Fibroblast of mammary gland (primary cell): ENCODE measurements around the gene FXYD3.

ENCODE experiments used
- DNase-seq: peaks from one replicate; pipeline ENCODE4 v3.0.0-alpha.2; 2010; ENCODE audit warnings: low read depth
- H3K4me3 ChIP-seq: 2 replicates; pipeline ENCODE4 v1.5.1; 2011; ENCODE audit warnings: low read depth, mild to moderate bottlenecking, low read length, moderate library complexity; ENCODE audit not compliant: control insufficient read depth
- TF ChIP-seq, protein P1 (sequence below): conservative IDR thresholded peaks from 2 replicates; pipeline ENCODE4 v1.5.1; 2011; ENCODE audit warnings: low read depth, low read length, inconsistent platforms; ENCODE audit not compliant: control insufficient read depth, insufficient read depth

FXYD3 gene

DNA sequence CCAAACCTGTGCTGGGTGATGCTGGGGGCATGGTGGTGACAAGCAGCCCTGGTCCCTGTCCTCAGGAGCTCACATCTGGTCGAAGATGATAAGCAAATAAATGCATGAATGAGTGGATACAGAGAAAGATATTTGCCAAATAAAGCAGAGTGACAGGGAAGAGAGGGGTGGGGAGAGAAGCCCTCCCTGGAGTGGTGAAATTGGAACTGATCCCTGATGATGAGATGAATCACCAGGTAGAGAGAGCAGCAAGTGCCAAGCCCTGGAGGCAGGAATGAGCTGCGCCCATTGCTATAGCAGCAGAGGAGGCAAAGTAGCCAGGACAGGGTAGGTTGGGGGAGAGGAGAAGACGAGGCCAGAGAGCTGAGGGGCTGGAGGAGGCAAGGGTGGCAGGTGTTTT, 52.6 kb downstream of the FXYD3 start:
- peak; percentile 23 for DNase-seq
- TF ChIP-seq, protein P1, sequence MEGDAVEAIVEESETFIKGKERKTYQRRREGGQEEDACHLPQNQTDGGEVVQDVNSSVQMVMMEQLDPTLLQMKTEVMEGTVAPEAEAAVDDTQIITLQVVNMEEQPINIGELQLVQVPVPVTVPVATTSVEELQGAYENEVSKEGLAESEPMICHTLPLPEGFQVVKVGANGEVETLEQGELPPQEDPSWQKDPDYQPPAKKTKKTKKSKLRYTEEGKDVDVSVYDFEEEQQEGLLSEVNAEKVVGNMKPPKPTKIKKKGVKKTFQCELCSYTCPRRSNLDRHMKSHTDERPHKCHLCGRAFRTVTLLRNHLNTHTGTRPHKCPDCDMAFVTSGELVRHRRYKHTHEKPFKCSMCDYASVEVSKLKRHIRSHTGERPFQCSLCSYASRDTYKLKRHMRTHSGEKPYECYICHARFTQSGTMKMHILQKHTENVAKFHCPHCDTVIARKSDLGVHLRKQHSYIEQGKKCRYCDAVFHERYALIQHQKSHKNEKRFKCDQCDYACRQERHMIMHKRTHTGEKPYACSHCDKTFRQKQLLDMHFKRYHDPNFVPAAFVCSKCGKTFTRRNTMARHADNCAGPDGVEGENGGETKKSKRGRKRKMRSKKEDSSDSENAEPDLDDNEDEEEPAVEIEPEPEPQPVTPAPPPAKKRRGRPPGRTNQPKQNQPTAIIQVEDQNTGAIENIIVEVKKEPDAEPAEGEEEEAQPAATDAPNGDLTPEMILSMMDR: peak; percentile 9
- no peak overlapping the region for H3K4me3 ChIP-seq

DNA sequence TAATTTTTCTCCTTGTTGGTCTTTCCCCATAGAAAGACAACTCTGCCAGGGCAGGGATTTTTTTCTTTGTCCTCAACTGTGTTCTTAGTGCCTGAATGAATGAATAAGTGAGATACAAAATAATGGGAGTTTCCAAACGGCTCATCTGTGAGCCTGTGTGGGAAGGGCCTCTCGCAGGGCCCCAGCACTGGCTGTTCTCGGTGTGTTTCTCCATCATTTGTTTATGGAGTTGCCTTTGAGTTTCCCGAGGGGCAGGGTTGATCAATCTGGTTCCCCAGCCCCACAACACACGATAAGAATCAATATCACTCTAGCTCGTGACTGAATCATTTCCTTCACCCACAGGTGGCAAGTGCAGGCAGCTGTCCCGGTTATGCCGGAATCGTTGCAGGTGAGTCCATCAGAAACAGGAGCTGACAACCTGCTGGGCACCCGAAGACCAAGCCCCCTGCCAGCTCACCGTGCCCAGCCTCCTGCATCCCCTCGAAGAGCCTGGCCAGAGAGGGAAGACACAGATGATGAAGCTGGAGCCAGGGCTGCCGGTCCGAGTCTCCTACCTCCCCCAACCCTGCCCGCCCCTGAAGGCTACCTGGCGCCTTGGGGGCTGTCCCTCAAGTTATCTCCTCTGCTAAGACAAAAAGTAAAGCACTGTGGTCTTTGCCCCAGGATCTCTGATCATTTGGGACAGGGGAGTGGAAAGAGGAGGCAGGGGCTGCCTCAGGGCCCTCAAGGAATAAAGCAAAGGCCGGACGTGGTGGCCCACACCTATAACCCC, 53.8 kb downstream of the FXYD3 start:
- TF ChIP-seq, protein P1: no peak
- DNase-seq: no peak
- H3K4me3 ChIP-seq: no peak overlapping the region

DNA sequence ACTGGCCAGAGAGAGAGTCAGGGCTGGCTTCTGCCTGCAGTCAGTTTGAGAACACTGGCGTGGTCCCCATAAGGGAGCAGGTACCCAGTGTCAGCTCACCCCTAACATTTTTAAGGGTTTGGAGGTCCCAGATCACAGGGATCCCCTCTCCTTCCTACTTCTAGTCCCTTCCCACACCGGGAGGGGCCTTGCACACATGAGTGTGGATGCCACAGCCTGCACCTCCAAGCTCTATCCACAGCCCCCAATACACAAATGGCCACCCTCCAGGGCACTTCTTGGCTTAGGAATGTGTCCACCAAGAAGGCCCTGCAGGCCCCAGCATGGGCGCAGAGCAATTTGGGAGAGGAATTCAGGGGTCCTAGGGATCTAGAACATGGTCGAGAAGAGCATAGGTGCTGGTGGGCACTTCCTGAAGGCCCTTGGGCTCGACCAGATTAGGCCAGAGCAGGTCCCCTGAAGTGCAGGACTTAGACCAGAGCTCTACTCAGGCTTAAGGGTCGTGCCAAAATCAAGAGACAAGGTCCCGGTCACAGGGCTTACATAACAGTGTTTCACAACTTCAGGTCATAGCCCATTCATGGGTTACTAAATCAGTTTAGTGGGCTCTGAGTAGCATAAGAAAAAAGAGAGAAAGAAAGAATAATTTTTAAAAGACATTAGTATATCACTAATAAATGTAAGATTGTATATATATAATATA, 54.9 kb downstream of the FXYD3 start:
- TF ChIP-seq, protein P1: no peak
- no peak overlapping the region for H3K4me3 ChIP-seq
- peak; percentile 18 for DNase-seq

DNA sequence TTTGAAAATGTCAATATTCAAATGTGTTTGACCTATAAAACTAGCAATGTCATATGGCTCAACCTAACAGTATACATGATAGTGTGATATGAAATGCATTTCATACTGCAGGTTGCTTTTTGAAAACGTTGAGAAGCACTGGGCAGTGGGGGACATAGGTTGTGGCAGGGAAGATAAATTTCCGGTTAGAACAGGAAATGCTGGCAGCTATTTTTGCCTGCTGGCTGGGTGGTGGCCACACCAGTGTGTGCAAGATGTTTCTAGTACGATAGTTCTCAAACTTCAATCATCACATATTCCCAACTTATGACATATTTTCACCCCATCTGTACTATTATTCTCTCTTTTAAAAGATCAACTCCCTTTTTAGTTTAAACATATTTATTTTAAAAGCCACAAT, 56.1 kb downstream of the FXYD3 start:
- DNase-seq: no peak
- H3K4me3 ChIP-seq: no peak overlapping the region
- TF ChIP-seq, protein P1: no peak
